SK-N-MC (cell line): Measurements from ENCODE around the gene KCNMA1.
"Not testable (repeated sequence)": the region's sequence is repeated elsewhere in the genome, so short reads cannot be mapped to it uniquely, and the experiment has no call there.

ENCODE experiments used
- DNase-seq: peaks from one replicate; pipeline ENCODE4 v3.0.0-alpha.2; 2011; ENCODE audit warnings: low read depth, low spot score
- H3K27ac ChIP-seq: fragments of 200-600 bp; sonication (generic); 2 replicates; pipeline ENCODE4 v1.5.1; 2016; ENCODE audit warnings: mixed run types
- H3K36me3 ChIP-seq: fragments of 200-600 bp; sonication (generic); 2 replicates; pipeline ENCODE4 v1.6.1; 2017; ENCODE audit warnings: antibody characterized with exemption, low read length, mixed read lengths; ENCODE audit not compliant: insufficient read depth
- H3K4me3 ChIP-seq: fragments of 200-600 bp; sonication (generic); 2 replicates; pipeline ENCODE4 v1.5.1; 2016
- H3K9ac ChIP-seq: fragments of 200-600 bp; sonication (generic); 2 replicates; pipeline ENCODE4 v1.8.0; 2017; ENCODE audit warnings: mixed run types, mixed read lengths; ENCODE audit not compliant: insufficient read length
- H3K9me3 ChIP-seq: fragments of 200-600 bp; sonication (generic); 2 replicates; pipeline ENCODE4 v1.6.1; 2017; ENCODE audit warnings: low read depth, mild to moderate bottlenecking, antibody characterized with exemption, low read length, moderate library complexity, mixed read lengths
- EZH2 ChIP-seq: fragments of 200-600 bp; sonication (generic); IDR thresholded peaks from one replicate; pipeline ENCODE4 v1.6.1; 2017; ENCODE audit warnings: antibody characterized with exemption
- FOXP2 ChIP-seq: optimal IDR thresholded peaks from 2 replicates; pipeline ENCODE3; 2011; ENCODE audit warnings: mild to moderate bottlenecking, moderate library complexity; ENCODE audit not compliant: insufficient read depth; ENCODE audit errors: extremely low read length, control extremely low read depth
- POLR2AphosphoS5 ChIP-seq: IDR thresholded peaks from 2 replicates; pipeline ENCODE4 v1.6.1; 2012; ENCODE audit warnings: mild to moderate bottlenecking, low read depth, low read length, borderline replicate concordance

KCNMA1 gene

DNA sequence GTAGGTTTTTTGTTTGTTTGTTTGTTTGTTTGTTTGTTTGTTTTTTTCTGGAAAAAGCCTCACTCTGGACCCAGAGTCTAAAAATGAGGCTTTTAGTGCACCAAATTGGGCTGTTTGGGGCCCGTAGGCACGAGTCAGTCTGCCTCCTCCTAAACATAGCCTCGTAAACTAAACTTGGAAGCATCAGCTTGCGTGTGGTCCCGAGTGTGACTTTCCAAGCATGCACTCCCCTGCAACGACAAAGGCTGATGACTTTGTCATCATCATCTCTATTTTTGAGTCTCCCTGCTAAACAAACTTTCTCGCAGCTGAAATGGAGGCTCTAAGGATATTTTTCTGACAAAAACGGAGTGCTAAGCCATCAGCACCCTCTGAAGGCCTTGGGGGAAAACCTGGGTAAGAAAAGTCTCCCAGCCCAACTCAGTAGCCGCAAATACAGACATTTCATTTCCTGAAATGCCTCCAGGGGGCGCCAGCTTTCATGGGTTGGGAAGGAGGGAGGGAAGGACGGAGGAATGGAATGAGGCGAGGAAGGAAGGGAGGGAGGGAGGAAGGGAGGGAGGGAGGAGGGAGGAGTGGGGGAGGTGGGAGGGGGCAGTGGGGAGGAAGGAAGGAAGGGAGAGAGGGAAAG lies 245.9 kb downstream of the KCNMA1 start:
- H3K9me3 ChIP-seq, result no peaks in the 10 kb centered on the region
- H3K27ac ChIP-seq, result no peak overlapping the region
- DNase-seq, result peak; percentile 2
- TF ChIP-seq FOXP2, result no peak
- no peak for TF ChIP-seq EZH2
- no peak for TF ChIP-seq POLR2AphosphoS5
- H3K9ac ChIP-seq, result no peak overlapping the region
- H3K4me3 ChIP-seq, result no peak overlapping the region
- H3K36me3 ChIP-seq, result no peaks in the 10 kb centered on the region

DNA sequence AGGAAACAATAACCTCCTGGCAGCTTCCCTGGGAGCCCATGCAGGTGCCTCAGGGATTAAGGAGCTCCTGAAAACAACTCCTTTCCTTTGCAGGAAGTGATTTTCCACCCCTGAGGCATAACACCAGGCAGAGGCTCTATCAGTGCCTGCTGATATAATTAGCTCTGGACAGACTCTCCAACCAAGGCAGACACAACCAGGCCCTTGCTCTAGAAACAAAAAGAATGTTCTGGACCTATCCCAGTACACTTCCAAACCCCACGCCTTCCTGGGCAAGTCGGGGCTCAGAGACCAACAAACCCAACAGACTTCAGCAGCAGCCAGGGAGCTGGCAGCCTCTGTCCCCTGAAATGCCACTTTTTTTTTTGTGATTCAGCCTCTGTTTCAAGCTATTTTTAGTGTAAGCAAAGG lies 247.1 kb downstream of the KCNMA1 start:
- DNase-seq, result no peak
- Histone ChIP-seq H3K4me3 (no peak overlapping the region), H3K9me3 (no peaks in the 10 kb centered on the region), H3K27ac (no peak overlapping the region), H3K36me3 (no peaks in the 10 kb centered on the region), H3K9ac (no peak overlapping the region)
- TF ChIP-seq POLR2AphosphoS5 (no peak), EZH2 (no peak), FOXP2 (no peak)

DNA sequence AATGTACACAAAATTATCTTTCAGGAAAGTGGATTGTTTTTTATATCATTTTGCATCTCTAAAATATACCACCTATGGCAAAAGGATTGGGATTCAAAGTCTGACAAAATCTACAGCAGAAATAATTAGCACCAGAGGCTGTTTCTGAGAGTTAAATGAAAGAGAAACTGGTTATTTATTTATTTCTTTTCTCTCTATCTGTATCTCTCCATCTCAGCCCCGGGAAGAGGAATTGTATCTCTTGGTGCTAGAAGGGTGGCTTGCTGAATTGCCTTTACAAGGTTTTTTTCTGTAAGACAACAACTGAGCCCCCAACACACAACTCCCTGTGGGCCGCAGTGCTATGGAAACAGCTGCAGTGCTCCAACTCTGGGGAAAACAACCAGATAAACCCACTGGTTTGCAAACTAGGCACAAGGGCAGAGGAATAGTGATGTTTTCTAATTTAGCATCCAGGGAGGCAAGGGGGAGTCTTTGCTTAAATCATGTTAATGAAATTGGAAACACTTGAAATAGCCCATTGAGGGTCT lies 249.0 kb downstream of the KCNMA1 start:
- Histone ChIP-seq H3K36me3 (no peaks in the 10 kb centered on the region), H3K4me3 (no peak overlapping the region), H3K27ac (no peak overlapping the region), H3K9ac (no peak overlapping the region), H3K9me3 (no peaks in the 10 kb centered on the region)
- TF ChIP-seq FOXP2 (no peak), POLR2AphosphoS5 (no peak), EZH2 (no peak)
- DNase-seq, result no peak

- not testable (repeated sequence) for H3K9ac ChIP-seq, H3K9me3 ChIP-seq, H3K27ac ChIP-seq, H3K36me3 ChIP-seq, DNase-seq, H3K4me3 ChIP-seq
These were observed 249.9 kb downstream of the KCNMA1 start for GRCh38 chr10:77387701-77388100.

DNA sequence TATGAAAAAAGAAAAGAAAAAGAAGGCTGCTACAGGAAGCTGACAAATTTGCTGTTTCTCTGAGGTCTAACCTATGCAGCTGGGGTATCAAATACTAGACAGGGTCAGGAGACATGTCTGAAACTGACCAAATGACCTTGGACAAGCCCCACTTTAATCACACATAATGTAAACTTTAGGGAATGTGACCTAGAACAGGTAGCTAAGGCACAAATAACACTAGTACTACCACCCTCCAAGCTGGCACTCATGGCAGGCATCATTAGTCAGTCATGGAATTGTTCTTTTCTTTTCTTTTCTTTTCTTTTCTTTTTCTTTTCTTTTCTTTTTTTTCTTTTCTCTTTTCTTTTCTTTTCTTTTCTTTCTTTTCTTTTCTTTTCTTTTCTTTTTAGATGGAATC lies 250.4 kb downstream of the KCNMA1 start:
- no peaks in the 10 kb centered on the region for H3K9me3 ChIP-seq
- no peak overlapping the region for H3K4me3 ChIP-seq
- no peak overlapping the region for H3K27ac ChIP-seq
- no peak for DNase-seq
- TF ChIP-seq POLR2AphosphoS5 (no peak), EZH2 (no peak), FOXP2 (no peak)
- no peak overlapping the region for H3K9ac ChIP-seq
- no peaks in the 10 kb centered on the region for H3K36me3 ChIP-seq

DNA sequence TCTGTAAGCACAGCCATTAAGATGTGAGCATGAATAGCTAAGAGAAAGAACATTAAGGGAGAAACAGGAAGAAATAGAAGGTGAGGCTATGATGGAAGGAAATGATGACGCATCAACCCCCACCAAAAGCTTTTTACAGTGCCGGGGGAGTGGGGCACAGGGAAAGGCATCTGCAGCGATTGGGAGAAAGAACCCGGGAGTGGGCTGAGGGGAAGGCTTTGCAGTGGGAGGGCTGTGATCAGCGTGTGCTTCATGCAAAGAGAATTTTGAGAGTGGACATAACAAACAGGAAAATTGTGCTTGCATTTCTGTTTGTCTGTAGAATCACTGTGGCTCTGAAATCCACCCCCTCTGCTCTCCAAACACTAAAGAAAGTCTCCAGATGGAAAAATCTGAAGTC lies 250.8 kb downstream of the KCNMA1 start:
- TF ChIP-seq EZH2 (no peak), POLR2AphosphoS5 (no peak), FOXP2 (no peak)
- Histone ChIP-seq H3K36me3 (no peaks in the 10 kb centered on the region), H3K4me3 (no peak overlapping the region), H3K27ac (no peak overlapping the region), H3K9me3 (no peaks in the 10 kb centered on the region), H3K9ac (no peak overlapping the region)
- DNase-seq, result no peak

DNA sequence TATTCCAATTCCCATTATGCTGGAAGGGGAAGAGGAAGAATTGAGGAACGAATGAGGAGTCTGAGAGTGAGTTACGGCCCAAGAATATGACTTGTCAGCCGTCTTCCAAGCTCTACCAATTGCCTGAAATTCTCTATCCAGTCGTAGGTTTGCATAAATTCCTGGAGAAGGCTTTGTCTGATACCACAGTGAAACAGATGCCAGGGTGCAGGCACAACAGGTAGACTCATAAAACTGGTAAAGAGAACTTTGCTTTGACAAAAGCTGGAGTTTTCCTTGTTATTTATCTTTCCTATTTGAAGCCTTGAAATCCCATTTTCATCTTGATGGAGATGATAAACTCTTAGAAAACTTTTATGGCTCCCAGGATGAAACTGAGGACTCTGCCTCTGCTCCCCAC lies 251.2 kb downstream of the KCNMA1 start:
- DNase-seq, result no peak
- Histone ChIP-seq H3K36me3 (no peaks in the 10 kb centered on the region), H3K9me3 (no peaks in the 10 kb centered on the region), H3K4me3 (no peak overlapping the region), H3K27ac (no peak overlapping the region), H3K9ac (no peak overlapping the region)
- TF ChIP-seq POLR2AphosphoS5 (no peak), EZH2 (no peak), FOXP2 (no peak)

- no peaks in the 10 kb centered on the region for H3K9me3 ChIP-seq
- TF ChIP-seq EZH2 (no peak), POLR2AphosphoS5 (no peak), FOXP2 (no peak)
These were observed 252.3 kb downstream of the KCNMA1 start for GRCh38 chr10:77385315-77385714.

DNA sequence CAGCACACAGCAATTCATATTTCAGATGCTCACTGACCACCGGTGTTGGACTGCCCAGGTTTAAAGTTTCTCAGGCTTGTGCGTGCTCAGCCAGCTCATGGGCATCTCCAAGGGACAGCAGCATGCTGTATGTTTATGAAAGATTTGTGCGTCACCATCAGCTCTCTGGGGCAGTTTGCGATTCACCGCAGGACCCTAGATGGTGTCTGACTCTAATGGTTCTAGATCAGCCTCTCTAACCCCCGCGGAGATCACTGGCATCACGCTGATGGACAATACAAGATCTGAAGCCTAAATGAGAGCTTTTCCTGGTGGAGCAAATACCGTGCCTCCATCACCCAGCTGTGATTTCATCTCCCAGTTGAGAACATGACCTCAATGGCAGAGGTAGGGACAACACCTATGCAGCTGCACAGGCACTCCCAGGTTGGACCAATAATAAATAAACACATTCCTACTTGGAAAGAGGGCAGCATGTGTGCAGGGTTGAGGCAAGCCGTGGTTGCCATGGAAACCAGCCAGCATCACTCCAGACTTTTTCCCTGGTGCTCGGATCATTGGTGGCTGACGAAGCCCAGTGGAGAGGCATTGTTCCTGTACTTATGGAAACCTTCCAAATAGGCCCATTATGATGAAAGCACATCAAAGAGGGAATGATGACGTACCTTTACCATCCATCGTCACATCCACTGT lies 253.6 kb downstream of the KCNMA1 start:
- Histone ChIP-seq H3K36me3 (no peaks in the 10 kb centered on the region), H3K27ac (no peak overlapping the region), H3K9me3 (no peaks in the 10 kb centered on the region), H3K9ac (no peak overlapping the region), H3K4me3 (no peak overlapping the region)
- DNase-seq, result no peak
- no peak for TF ChIP-seq FOXP2
- TF ChIP-seq POLR2AphosphoS5, result no peak
- no peak for TF ChIP-seq EZH2

More at GRCh38 chr10:77385315-77385714, 252.3 kb downstream of the KCNMA1 start:
- no peak for DNase-seq
- no peak overlapping the region for H3K4me3 ChIP-seq
- no peak overlapping the region for H3K27ac ChIP-seq
- H3K36me3 ChIP-seq, result no peaks in the 10 kb centered on the region
- H3K9ac ChIP-seq, result no peak overlapping the region
